ENCODE data around the gene TICAM2. TPM values are rescaled to one million over a fixed set of nuclear protein-coding genes. Genes with fewer than 3 reads are reported as not detected.

Gene TICAM2
- total RNA-seq, 4 donors from 2014 or later: 0.59 to 1.3 (median 0.78) TPM

DNA sequence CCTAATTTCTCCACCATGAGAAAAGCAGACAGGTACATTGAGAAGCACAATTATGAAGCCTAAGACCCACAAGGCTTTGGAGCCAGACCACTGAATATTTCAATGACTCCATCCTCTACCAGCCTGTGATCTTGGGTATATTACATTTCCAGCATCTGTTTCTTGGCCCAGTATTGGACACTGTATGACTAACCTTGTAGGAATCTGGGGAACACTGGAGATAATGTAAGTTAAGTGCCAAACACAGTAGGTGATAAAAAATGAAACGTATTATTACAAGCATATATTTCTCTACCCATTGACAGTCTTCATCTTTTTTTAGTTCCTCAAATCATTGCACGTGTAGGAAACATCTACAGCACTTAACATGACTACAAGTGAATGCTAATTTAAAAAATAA lies 29.1 kb downstream of the TICAM2 start:
- Histone ChIP-seq H3K4me1 (peaks cover 24 to 34% of the 10 kb centered on the region in 2 donors), H3K36me3 (no peaks in the 10 kb centered on the region), H3K27me3 (no peaks in the 10 kb centered on the region), H3K4me3 (no peak overlapping the region), H3K27ac (no peak overlapping the region), H3K9me3 (no peaks in the 10 kb centered on the region)
- TF ChIP-seq POLR2A (IDR thresholded peaks at IDR 0.05): no peak
- TF ChIP-seq, protein P1, sequence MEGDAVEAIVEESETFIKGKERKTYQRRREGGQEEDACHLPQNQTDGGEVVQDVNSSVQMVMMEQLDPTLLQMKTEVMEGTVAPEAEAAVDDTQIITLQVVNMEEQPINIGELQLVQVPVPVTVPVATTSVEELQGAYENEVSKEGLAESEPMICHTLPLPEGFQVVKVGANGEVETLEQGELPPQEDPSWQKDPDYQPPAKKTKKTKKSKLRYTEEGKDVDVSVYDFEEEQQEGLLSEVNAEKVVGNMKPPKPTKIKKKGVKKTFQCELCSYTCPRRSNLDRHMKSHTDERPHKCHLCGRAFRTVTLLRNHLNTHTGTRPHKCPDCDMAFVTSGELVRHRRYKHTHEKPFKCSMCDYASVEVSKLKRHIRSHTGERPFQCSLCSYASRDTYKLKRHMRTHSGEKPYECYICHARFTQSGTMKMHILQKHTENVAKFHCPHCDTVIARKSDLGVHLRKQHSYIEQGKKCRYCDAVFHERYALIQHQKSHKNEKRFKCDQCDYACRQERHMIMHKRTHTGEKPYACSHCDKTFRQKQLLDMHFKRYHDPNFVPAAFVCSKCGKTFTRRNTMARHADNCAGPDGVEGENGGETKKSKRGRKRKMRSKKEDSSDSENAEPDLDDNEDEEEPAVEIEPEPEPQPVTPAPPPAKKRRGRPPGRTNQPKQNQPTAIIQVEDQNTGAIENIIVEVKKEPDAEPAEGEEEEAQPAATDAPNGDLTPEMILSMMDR (IDR thresholded peaks at IDR 0.05 in 4 of 5, conservative IDR thresholded peaks at IDR 0.05 in 1 of 5): no peak
- intact Hi-C loops (cut with DNase I; ENCODE audit: low total_unique reads): loop anchor here (5.0 kb wide), 1 partner anchor 196 kb away; no protein-coding TSS in a partner anchor
- DNase-seq (no peak), ATAC-seq (no peak)
- in situ Hi-C loops (cut with MboI; ENCODE audit: low sequenced_read_pairs in 4 of 4): no loop called here

DNA sequence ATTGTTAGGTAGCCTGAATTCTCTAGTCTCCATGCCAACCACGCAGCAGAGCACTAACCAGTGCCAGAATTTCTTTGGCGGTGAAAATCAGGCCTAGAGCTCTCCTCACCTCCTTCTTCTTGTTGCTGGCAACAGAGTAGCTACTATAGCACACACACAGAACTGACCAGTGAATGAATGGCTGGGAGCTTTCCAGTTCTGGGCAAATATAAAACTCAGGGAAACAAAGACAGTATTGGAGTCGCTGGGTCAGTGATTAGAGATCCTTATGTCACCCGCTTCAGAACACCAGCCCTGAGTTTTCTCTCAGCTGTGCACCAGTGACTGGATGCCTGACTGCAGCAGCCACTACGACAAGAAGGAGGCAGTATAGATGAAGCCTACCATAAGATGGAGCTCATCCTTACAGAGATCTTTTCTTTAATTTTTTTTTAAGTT lies 30.8 kb downstream of the TICAM2 start:
- ATAC-seq: peak in 1 of 2 donors; percentile 12
- intact Hi-C loops (cut with DNase I; ENCODE audit: low total_unique reads) (loop anchor here (5.0 kb wide), 1 partner anchor 194 kb away; no protein-coding TSS in a partner anchor), in situ Hi-C loops (cut with MboI; ENCODE audit: low sequenced_read_pairs in 4 of 4) (no loop called here)

DNA sequence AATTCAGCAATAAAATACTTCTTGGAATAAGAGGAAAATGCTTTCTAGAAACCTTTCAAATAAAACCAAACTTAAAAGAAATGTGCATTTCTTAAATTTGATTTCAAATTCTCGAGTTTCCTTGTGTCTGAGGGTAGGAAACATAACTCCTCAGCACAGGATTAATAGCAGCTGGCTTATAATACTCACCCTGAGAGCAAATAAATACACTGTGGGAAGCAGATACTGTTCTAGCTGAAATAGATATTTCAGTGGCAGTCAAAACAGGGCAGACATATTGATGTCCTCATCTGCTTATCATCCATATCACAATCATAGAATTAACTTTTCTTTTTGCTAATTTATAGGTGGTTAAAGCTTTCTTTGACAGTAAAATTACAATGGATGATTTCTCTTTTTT lies 33.6 kb downstream of the TICAM2 start:
- H3K4me1 ChIP-seq: peaks cover 19 to 34% of the 10 kb centered on the region in 2 donors
- DNase-seq (no peak), ATAC-seq (peak in 1 of 2 donors; percentile 89)
- no peak overlapping the region for H3K4me3 ChIP-seq
- peak overlapping the region in 1 of 4 donors; percentile 38 for H3K27ac ChIP-seq
- H3K9me3 ChIP-seq: no peaks in the 10 kb centered on the region
- no peaks in the 10 kb centered on the region for H3K27me3 ChIP-seq
- intact Hi-C loops (cut with DNase I; ENCODE audit: low total_unique reads) (no loop called here), in situ Hi-C loops (cut with MboI; ENCODE audit: low sequenced_read_pairs in 4 of 4) (no loop called here)
- TF ChIP-seq, protein P1 (IDR thresholded peaks at IDR 0.05 in 4 of 5, conservative IDR thresholded peaks at IDR 0.05 in 1 of 5): no peak
- no peak for TF ChIP-seq POLR2A (IDR thresholded peaks at IDR 0.05)
- H3K36me3 ChIP-seq: no peaks in the 10 kb centered on the region

More for the DNA sequence above, 30.8 kb downstream of the TICAM2 start:
- no peaks in the 10 kb centered on the region for H3K36me3 ChIP-seq
- no peak overlapping the region for H3K4me3 ChIP-seq
- no peak for DNase-seq
- no peaks in the 10 kb centered on the region for H3K27me3 ChIP-seq
- H3K9me3 ChIP-seq: no peaks in the 10 kb centered on the region
- TF ChIP-seq POLR2A (IDR thresholded peaks at IDR 0.05): no peak
- TF ChIP-seq, protein P1 (IDR thresholded peaks at IDR 0.05 in 4 of 5, conservative IDR thresholded peaks at IDR 0.05 in 1 of 5): no peak
- no peak overlapping the region for H3K27ac ChIP-seq
- peaks cover 24 to 34% of the 10 kb centered on the region in 2 donors for H3K4me1 ChIP-seq

DNA sequence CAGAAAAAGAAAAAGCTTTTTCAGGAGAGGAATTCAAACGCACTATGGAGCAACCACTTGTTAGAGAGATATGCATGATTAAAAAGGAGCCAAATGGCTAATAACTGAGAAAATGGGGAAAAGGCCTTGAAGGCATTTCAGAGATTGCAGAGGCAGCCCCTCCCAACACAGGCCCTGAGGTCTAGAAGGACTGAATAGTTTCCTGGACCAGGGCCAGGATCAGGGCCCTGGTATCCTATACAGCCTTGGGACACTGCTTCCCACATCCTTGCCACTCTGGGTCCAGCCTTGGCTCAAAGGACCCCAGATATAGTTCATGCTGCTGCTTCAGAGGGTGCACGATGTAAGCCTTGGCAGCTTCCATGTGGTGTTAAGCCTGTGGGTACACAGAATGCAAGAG lies 37.0 kb downstream of the TICAM2 start:
- in situ Hi-C loops (cut with MboI; ENCODE audit: low sequenced_read_pairs in 4 of 4): no loop called here
- no peak for TF ChIP-seq POLR2A (IDR thresholded peaks at IDR 0.05)
- TF ChIP-seq, protein P1 (IDR thresholded peaks at IDR 0.05 in 4 of 5, conservative IDR thresholded peaks at IDR 0.05 in 1 of 5): no peak
- intact Hi-C loops (cut with DNase I; ENCODE audit: low total_unique reads): no loop called here
- ATAC-seq: no peak
- Histone ChIP-seq H3K9me3 (no peaks in the 10 kb centered on the region), H3K36me3 (no peaks in the 10 kb centered on the region), H3K27ac (no peak overlapping the region), H3K4me3 (no peak overlapping the region), H3K4me1 (peaks cover 12 to 13% of the 10 kb centered on the region in 2 donors), H3K27me3 (no peaks in the 10 kb centered on the region)
- DNase-seq: no peak

DNA sequence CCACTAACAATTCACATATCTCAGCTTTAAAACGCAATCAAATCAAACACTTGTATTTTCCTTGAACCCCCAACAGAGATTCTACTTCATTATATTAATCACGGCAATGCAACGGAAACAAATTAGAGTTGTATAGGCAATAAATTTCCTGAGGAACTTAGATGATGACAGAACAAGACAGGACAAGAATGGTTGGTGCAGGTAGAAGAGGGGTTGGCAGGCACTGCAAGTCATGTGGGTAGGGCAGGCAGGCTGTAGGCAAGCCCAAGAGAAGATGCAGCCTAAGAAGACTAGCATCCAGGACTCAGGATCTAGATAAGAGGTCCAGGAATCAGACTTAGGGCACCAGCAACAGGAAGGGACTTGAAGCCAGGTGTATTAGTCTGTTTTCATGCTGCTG lies 41.1 kb downstream of the TICAM2 start:
- Histone ChIP-seq H3K9me3 (no peaks in the 10 kb centered on the region), H3K27ac (no peak overlapping the region), H3K4me3 (no peak overlapping the region), H3K27me3 (no peaks in the 10 kb centered on the region), H3K36me3 (no peaks in the 10 kb centered on the region), H3K4me1 (peaks cover 11 to 14% of the 10 kb centered on the region in 2 donors)
- in situ Hi-C loops (cut with MboI; ENCODE audit: low sequenced_read_pairs in 4 of 4) (no loop called here), intact Hi-C loops (cut with DNase I; ENCODE audit: low total_unique reads) (no loop called here)
- no peak for ATAC-seq
- no peak for DNase-seq
- TF ChIP-seq, protein P1 (IDR thresholded peaks at IDR 0.05 in 4 of 5, conservative IDR thresholded peaks at IDR 0.05 in 1 of 5): no peak
- TF ChIP-seq POLR2A (IDR thresholded peaks at IDR 0.05): no peak

Measured in gastrocnemius medialis (tissue), 4 donors.